Measurements from ENCODE around the gene SLC35F3.

DNA sequence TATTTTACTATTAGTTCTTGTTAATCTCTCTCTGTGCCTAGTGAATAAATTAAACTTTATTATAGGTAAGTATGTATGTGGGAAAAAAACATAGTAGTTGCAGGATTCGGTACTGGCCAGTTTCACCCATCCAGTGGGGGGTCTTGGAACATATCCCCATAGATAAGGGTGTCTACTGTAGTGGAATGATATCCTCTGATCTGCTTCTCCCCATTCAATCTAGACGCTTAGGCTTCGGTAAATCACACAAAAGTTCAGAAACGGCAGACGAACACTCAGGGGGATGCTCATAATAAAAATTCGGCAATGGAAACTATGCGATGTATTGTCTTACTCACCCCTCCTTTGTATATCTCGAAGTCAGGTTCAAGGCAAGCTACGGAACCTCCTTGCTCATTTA, 235.9 kb downstream of the SLC35F3 start:
- TF ChIP-seq, protein P1, sequence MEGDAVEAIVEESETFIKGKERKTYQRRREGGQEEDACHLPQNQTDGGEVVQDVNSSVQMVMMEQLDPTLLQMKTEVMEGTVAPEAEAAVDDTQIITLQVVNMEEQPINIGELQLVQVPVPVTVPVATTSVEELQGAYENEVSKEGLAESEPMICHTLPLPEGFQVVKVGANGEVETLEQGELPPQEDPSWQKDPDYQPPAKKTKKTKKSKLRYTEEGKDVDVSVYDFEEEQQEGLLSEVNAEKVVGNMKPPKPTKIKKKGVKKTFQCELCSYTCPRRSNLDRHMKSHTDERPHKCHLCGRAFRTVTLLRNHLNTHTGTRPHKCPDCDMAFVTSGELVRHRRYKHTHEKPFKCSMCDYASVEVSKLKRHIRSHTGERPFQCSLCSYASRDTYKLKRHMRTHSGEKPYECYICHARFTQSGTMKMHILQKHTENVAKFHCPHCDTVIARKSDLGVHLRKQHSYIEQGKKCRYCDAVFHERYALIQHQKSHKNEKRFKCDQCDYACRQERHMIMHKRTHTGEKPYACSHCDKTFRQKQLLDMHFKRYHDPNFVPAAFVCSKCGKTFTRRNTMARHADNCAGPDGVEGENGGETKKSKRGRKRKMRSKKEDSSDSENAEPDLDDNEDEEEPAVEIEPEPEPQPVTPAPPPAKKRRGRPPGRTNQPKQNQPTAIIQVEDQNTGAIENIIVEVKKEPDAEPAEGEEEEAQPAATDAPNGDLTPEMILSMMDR (IDR thresholded peaks at IDR 0.05) = no peak
- TF ChIP-seq POLR2AphosphoS5 (IDR thresholded peaks at IDR 0.05; ENCODE audit: low read depth, low read length) (no peak), SIN3A (IDR thresholded peaks at IDR 0.05; ENCODE audit: borderline replicate concordance, insufficient read depth, low read depth, low read length) (no peak), REST (IDR thresholded peaks at IDR 0.05; ENCODE audit: insufficient read depth in 1 of 2, low read depth in 2 of 2, low read length in 1 of 2) (no peak), TCF7L2 (IDR thresholded peaks at IDR 0.05; ENCODE audit: low read depth, low read length) (no peak)
